SK-N-SH treated with all-trans-retinoic acid at 6 μM for 48 hours (cell line): Measurements from ENCODE around the gene TMIGD3.

Source experiments
- ATAC-seq: fragments of 200-7000 bp; cut with Tn5 transposase; 3 replicates; pipeline ENCODE4 v1.9.1; 2020; ENCODE audit warnings: mild to moderate bottlenecking, moderate library complexity
- ARNTL ChIP-seq: fragments of 450-650 bp; formaldehyde crosslinking; IDR thresholded peaks from 2 replicates; pipeline ENCODE4 v1.5.0; 2020; ENCODE audit warnings: low read depth, mild to moderate bottlenecking, moderate library complexity, borderline replicate concordance
- CSDC2 ChIP-seq: fragments of 250-450 bp; sonication (Bioruptor Pico); IDR thresholded peaks from 2 replicates; pipeline ENCODE4 v1.5.0; 2020; ENCODE audit warnings: mild to moderate bottlenecking, moderate library complexity
- ESRRG ChIP-seq: fragments of 250-450 bp; sonication (Bioruptor Pico); IDR thresholded peaks from 2 replicates; pipeline ENCODE4 v1.6.1; 2021; ENCODE audit warnings: mild to moderate bottlenecking
- GLIS3 ChIP-seq: fragments of 250-450 bp; sonication (Bioruptor Pico); IDR thresholded peaks from 2 replicates; pipeline ENCODE4 v1.5.0; 2020; ENCODE audit warnings: mild to moderate bottlenecking, moderate library complexity
- OSR1 ChIP-seq: fragments of 250-450 bp; sonication (Bioruptor Pico); IDR thresholded peaks from 2 replicates; pipeline ENCODE4 v1.8.0; 2022; ENCODE audit warnings: moderate library complexity, mild to moderate bottlenecking, inconsistent platforms
- RARB ChIP-seq: fragments of 250-450 bp; sonication (Bioruptor Pico); IDR thresholded peaks from 2 replicates; pipeline ENCODE4 v1.8.0; 2021; ENCODE audit warnings: mild to moderate bottlenecking, moderate library complexity
- SNAI2 ChIP-seq: fragments of 250-450 bp; sonication (Bioruptor Pico); IDR thresholded peaks from 2 replicates; pipeline ENCODE4 v1.5.0; 2020; ENCODE audit warnings: mild to moderate bottlenecking, moderate library complexity
- TCF4 ChIP-seq: fragments of 250-450 bp; sonication (Bioruptor Pico); IDR thresholded peaks from 2 replicates; pipeline ENCODE4 v1.8.0; 2021; ENCODE audit warnings: mild to moderate bottlenecking, moderate library complexity, borderline replicate concordance
- TOX ChIP-seq: fragments of 250-450 bp; sonication (Bioruptor Pico); IDR thresholded peaks from 2 replicates; pipeline ENCODE4 v1.8.0; 2021; ENCODE audit warnings: mild to moderate bottlenecking, moderate library complexity, borderline replicate concordance
- ZC3H10 ChIP-seq: fragments of 250-450 bp; sonication (Bioruptor Pico); IDR thresholded peaks from 2 replicates; pipeline ENCODE4 v1.5.1; 2021; ENCODE audit warnings: mild to moderate bottlenecking, moderate library complexity
- ZFP3 ChIP-seq: fragments of 250-450 bp; sonication (Bioruptor Pico); IDR thresholded peaks from 2 replicates; pipeline ENCODE4 v1.5.0; 2020; ENCODE audit warnings: mild to moderate bottlenecking, moderate library complexity
- ZFP30 ChIP-seq: fragments of 450-650 bp; formaldehyde crosslinking; IDR thresholded peaks from 2 replicates; pipeline ENCODE4 v1.5.0; 2022; ENCODE audit warnings: mild to moderate bottlenecking, moderate library complexity
- ZNF565 ChIP-seq: fragments of 450-650 bp; formaldehyde crosslinking; conservative IDR thresholded peaks from 2 replicates; pipeline ENCODE4 v1.5.0; 2020; ENCODE audit warnings: low read depth, mild to moderate bottlenecking, moderate library complexity
- ZNF70 ChIP-seq: fragments of 450-650 bp; formaldehyde crosslinking; IDR thresholded peaks from 2 replicates; pipeline ENCODE4 v1.5.0; 2020; ENCODE audit warnings: mild to moderate bottlenecking, moderate library complexity
- ZNF8 ChIP-seq: fragments of 450-650 bp; formaldehyde crosslinking; IDR thresholded peaks from 2 replicates; pipeline ENCODE4 v1.5.0; 2020; ENCODE audit warnings: mild to moderate bottlenecking, moderate library complexity
- TF ChIP-seq, protein P1 (sequence below): fragments of 250-450 bp; sonication (Bioruptor Pico); IDR thresholded peaks from 2 replicates; pipeline ENCODE4 v1.5.1; 2021; ENCODE audit warnings: mild to moderate bottlenecking, moderate library complexity
- TF ChIP-seq, protein P2 (sequence below): fragments of 250-450 bp; sonication (Bioruptor Pico); IDR thresholded peaks from 2 replicates; pipeline ENCODE4 v1.8.0; 2021; ENCODE audit warnings: low read depth, mild to moderate bottlenecking, moderate library complexity, borderline replicate concordance
- TF ChIP-seq, protein P3 (sequence below): fragments of 250-450 bp; sonication (Bioruptor Pico); IDR thresholded peaks from 2 replicates; pipeline ENCODE4 v1.8.0; 2020; ENCODE audit warnings: mild to moderate bottlenecking, moderate library complexity, borderline replicate concordance
- TF ChIP-seq, protein P4 (sequence below): fragments of 250-450 bp; sonication (Bioruptor Pico); IDR thresholded peaks from 2 replicates; pipeline ENCODE4 v1.5.0; 2020; ENCODE audit warnings: mild to moderate bottlenecking, moderate library complexity
- TF ChIP-seq, protein P5 (sequence below): fragments of 250-450 bp; sonication (Bioruptor Pico); IDR thresholded peaks from 2 replicates; pipeline ENCODE4 v1.5.1; 2020; ENCODE audit warnings: low read depth, mild to moderate bottlenecking, moderate library complexity

TMIGD3 gene

DNA sequence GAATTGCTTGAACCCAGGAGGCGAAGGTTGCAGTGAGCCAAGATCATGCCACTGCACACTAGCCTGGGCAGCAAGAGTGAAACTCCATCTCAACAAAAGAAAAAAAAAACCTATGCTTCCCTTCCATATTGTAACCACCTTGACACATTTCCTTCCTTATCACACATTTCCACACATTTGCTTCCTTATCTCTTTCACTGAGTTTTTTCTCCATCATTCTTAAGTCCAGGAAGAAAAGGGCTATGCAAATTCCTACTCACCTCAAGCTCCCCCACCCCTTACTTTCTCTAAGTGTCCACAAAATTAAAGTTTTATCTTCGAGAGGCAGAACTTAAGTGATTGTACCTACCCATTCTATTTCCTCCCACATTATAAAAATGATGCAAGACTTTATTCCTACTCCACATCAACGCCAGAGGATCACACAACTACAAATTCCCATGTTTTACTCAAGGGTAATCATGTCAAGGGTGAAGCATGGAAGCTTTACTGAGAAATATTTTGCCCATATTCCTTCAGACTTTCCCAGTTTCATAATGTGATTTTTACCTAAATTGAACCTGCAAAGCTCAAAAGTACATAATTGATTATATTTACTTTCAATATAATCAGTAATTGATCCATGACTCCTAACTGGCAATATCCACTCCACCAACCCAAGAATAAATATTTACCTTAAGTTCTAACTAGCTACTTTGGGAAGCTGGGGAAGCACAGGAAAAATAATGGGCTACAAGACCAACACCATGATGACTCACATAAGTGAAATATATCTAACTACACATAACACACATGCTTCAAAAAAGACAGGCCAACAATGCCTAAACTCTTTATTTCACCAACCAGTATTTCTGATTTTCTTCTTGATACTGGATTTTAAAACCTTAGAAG, 63.7 kb downstream of the TMIGD3 start:
- TF ChIP-seq ZNF8, result no peak
- no peak for TF ChIP-seq ZNF565 (CRISPR knock-in tag)
- TF ChIP-seq, protein P1, sequence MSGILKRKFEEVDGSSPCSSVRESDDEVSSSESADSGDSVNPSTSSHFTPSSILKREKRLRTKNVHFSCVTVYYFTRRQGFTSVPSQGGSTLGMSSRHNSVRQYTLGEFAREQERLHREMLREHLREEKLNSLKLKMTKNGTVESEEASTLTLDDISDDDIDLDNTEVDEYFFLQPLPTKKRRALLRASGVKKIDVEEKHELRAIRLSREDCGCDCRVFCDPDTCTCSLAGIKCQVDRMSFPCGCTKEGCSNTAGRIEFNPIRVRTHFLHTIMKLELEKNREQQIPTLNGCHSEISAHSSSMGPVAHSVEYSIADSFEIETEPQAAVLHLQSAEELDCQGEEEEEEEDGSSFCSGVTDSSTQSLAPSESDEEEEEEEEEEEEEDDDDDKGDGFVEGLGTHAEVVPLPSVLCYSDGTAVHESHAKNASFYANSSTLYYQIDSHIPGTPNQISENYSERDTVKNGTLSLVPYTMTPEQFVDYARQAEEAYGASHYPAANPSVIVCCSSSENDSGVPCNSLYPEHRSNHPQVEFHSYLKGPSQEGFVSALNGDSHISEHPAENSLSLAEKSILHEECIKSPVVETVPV (CRISPR knock-in tag), result no peak
- no peak for TF ChIP-seq ESRRG (CRISPR knock-in tag)
- TF ChIP-seq, protein P2, sequence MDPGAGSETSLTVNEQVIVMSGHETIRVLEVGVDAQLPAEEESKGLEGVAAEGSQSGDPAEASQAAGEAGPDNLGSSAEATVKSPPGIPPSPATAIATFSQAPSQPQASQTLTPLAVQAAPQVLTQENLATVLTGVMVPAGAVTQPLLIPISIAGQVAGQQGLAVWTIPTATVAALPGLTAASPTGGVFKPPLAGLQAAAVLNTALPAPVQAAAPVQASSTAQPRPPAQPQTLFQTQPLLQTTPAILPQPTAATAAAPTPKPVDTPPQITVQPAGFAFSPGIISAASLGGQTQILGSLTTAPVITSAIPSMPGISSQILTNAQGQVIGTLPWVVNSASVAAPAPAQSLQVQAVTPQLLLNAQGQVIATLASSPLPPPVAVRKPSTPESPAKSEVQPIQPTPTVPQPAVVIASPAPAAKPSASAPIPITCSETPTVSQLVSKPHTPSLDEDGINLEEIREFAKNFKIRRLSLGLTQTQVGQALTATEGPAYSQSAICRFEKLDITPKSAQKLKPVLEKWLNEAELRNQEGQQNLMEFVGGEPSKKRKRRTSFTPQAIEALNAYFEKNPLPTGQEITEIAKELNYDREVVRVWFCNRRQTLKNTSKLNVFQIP (CRISPR knock-in tag), result no peak
- TF ChIP-seq, protein P3, sequence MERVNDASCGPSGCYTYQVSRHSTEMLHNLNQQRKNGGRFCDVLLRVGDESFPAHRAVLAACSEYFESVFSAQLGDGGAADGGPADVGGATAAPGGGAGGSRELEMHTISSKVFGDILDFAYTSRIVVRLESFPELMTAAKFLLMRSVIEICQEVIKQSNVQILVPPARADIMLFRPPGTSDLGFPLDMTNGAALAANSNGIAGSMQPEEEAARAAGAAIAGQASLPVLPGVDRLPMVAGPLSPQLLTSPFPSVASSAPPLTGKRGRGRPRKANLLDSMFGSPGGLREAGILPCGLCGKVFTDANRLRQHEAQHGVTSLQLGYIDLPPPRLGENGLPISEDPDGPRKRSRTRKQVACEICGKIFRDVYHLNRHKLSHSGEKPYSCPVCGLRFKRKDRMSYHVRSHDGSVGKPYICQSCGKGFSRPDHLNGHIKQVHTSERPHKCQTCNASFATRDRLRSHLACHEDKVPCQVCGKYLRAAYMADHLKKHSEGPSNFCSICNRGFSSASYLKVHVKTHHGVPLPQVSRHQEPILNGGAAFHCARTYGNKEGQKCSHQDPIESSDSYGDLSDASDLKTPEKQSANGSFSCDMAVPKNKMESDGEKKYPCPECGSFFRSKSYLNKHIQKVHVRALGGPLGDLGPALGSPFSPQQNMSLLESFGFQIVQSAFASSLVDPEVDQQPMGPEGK (CRISPR knock-in tag), result no peak
- no peak for TF ChIP-seq RARB (CRISPR knock-in tag)
- no peak for TF ChIP-seq ZFP30 (CRISPR knock-in tag)
- no peak for TF ChIP-seq OSR1 (CRISPR knock-in tag)
- TF ChIP-seq, protein P4, sequence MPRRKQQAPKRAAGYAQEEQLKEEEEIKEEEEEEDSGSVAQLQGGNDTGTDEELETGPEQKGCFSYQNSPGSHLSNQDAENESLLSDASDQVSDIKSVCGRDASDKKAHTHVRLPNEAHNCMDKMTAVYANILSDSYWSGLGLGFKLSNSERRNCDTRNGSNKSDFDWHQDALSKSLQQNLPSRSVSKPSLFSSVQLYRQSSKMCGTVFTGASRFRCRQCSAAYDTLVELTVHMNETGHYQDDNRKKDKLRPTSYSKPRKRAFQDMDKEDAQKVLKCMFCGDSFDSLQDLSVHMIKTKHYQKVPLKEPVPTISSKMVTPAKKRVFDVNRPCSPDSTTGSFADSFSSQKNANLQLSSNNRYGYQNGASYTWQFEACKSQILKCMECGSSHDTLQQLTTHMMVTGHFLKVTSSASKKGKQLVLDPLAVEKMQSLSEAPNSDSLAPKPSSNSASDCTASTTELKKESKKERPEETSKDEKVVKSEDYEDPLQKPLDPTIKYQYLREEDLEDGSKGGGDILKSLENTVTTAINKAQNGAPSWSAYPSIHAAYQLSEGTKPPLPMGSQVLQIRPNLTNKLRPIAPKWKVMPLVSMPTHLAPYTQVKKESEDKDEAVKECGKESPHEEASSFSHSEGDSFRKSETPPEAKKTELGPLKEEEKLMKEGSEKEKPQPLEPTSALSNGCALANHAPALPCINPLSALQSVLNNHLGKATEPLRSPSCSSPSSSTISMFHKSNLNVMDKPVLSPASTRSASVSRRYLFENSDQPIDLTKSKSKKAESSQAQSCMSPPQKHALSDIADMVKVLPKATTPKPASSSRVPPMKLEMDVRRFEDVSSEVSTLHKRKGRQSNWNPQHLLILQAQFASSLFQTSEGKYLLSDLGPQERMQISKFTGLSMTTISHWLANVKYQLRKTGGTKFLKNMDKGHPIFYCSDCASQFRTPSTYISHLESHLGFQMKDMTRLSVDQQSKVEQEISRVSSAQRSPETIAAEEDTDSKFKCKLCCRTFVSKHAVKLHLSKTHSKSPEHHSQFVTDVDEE (CRISPR knock-in tag), result no peak
- TF ChIP-seq ZC3H10 (CRISPR knock-in tag), result no peak
- TF ChIP-seq CSDC2 (CRISPR knock-in tag), result no peak
- TF ChIP-seq SNAI2 (CRISPR knock-in tag), result no peak
- TF ChIP-seq TCF4, result no peak
- TF ChIP-seq ARNTL (CRISPR knock-in tag), result no peak
- no peak for TF ChIP-seq ZFP3 (CRISPR knock-in tag)
- TF ChIP-seq TOX (CRISPR knock-in tag), result no peak
- no peak for TF ChIP-seq GLIS3 (CRISPR knock-in tag)

DNA sequence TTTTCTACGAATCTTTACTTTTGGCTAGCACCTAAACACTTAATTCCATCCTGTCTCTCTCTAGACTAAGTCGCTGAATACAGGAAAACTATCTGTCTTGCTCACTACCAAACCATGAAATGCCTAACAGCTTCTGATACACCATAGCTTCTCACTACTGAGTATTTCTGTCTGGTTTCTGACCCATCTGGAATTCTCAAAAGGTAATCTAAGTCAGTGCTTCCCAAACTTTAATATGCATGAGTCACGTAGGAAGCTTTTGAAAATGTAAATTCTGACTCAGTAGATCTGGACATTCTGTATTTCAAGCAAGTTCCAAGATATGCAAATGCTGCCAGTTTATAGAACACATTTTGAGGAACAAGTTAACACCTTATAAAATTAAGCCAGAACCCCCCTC, 66.7 kb downstream of the TMIGD3 start:
- ATAC-seq, result no peak
- TF ChIP-seq, protein P1 (CRISPR knock-in tag), result no peak
- TF ChIP-seq ZNF70 (CRISPR knock-in tag) (no peak), OSR1 (CRISPR knock-in tag) (no peak)
- TF ChIP-seq, protein P5, sequence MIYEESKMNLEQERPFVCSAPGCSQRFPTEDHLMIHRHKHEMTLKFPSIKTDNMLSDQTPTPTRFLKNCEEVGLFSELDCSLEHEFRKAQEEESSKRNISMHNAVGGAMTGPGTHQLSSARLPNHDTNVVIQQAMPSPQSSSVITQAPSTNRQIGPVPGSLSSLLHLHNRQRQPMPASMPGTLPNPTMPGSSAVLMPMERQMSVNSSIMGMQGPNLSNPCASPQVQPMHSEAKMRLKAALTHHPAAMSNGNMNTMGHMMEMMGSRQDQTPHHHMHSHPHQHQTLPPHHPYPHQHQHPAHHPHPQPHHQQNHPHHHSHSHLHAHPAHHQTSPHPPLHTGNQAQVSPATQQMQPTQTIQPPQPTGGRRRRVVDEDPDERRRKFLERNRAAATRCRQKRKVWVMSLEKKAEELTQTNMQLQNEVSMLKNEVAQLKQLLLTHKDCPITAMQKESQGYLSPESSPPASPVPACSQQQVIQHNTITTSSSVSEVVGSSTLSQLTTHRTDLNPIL, result no peak
- TF ChIP-seq, protein P4 (CRISPR knock-in tag), result no peak

More for the DNA sequence above, 63.7 kb downstream of the TMIGD3 start:
- ATAC-seq, result no peak
